DMS153 treated with DMSO at 0.1 percent for 48 hours (cell line): ENCODE results near the gene BEGAIN.

Source experiments
- DNase-seq: peaks from one replicate; lab custom pipeline; 2025; ENCODE audit not compliant: unreplicated experiment; lab: John Stamatoyannopoulos, UW

Gene BEGAIN

GRCh38 chr14:100584056-100585031 lies 2.9 kb downstream of the BEGAIN start:
- DNase-seq = no peak

GRCh38 chr14:100583245-100583644 lies 4.0 kb downstream of the BEGAIN start:
- DNase-seq = no peak

- DNase-seq = no peak
Measured at GRCh38 chr14:100582496-100583165, 4.6 kb downstream of the BEGAIN start.

GRCh38 chr14:100581228-100582145 lies 5.7 kb downstream of the BEGAIN start:
- DNase-seq = no peak

- DNase-seq = no peak
Measured at GRCh38 chr14:100580316-100581227, 6.6 kb downstream of the BEGAIN start.

GRCh38 chr14:100578552-100578951 lies 8.7 kb downstream of the BEGAIN start:
- no peak for DNase-seq

GRCh38 chr14:100577986-100578431 lies 9.2 kb downstream of the BEGAIN start:
- DNase-seq = no peak

- DNase-seq = no peak
Measured at GRCh38 chr14:100577321-100577985, 9.8 kb downstream of the BEGAIN start.

- no peak for DNase-seq
Measured at GRCh38 chr14:100576091-100577085, 10.8 kb downstream of the BEGAIN start.

- DNase-seq = no peak
Measured at GRCh38 chr14:100575266-100575995, 11.8 kb downstream of the BEGAIN start.

GRCh38 chr14:100574642-100575031 lies 12.6 kb downstream of the BEGAIN start:
- no peak for DNase-seq

GRCh38 chr14:100573757-100574641 lies 13.2 kb downstream of the BEGAIN start:
- no peak for DNase-seq

- DNase-seq = no peak
Measured at GRCh38 chr14:100573002-100573756, 14.0 kb downstream of the BEGAIN start.

GRCh38 chr14:100572543-100572942 lies 14.7 kb downstream of the BEGAIN start:
- DNase-seq = no peak

GRCh38 chr14:100571837-100572236 lies 15.4 kb downstream of the BEGAIN start:
- no peak for DNase-seq
